Measurements from ENCODE around the gene MPP1. TPM values are rescaled to one million over a fixed set of nuclear protein-coding genes. Genes with fewer than 3 reads are reported as not detected.

MPP1 gene
- total RNA-seq, 6 donors from 2014 or later: 34.2 to 88.0 (median 52.4) TPM

GRCh38 chrX:154795016-154795415 is 10.3 kb downstream of the MPP1 start:
- DNase-seq (no peak), ATAC-seq (ENCODE audit: low FRiP score in 2 of 2) (no peak)
- no peaks in the 10 kb centered on the region for H3K36me3 ChIP-seq
- H3K4me1 ChIP-seq: peaks cover 7 to 13% (median 8%) of the 10 kb centered on the region in 4 donors
- no peaks in the 10 kb centered on the region for H3K27me3 ChIP-seq
- TF ChIP-seq CTCF (IDR thresholded peaks at IDR 0.05) (no peak), POLR2AphosphoS5 (IDR thresholded peaks at IDR 0.05) (no peak)
- peak overlapping the region in 2 of 4 donors; percentile 35 to 38 for H3K27ac ChIP-seq
- no peak overlapping the region for H3K4me3 ChIP-seq
- H3K9me3 ChIP-seq: no peaks in the 10 kb centered on the region
- 55 to 73% methylated on average over 2 of the region's 2 CpGs for WGBS, 2 donors

- Histone ChIP-seq H3K4me1 (no peaks in the 10 kb centered on the region), H3K27ac (no peak overlapping the region)
- ATAC-seq (ENCODE audit: low FRiP score in 2 of 2): no peak
Observed at GRCh38 chrX:154793084-154793795, 12.0 kb downstream of the MPP1 start.

GRCh38 chrX:154791939-154792338 is 13.3 kb downstream of the MPP1 start:
- no peaks in the 10 kb centered on the region for H3K4me1 ChIP-seq
- 86 to 95% methylated on average over 8 of the region's 8 CpGs for WGBS, 2 donors
- DNase-seq: no peak
- no peak for ATAC-seq (ENCODE audit: low FRiP score in 2 of 2)
- no peak for TF ChIP-seq POLR2AphosphoS5 (IDR thresholded peaks at IDR 0.05)
- TF ChIP-seq CTCF (IDR thresholded peaks at IDR 0.05): no peak
- TF ChIP-seq POLR2A (IDR thresholded peaks at IDR 0.05): no peak
- no peak for TF ChIP-seq EP300 (IDR thresholded peaks at IDR 0.05)
- no peak overlapping the region for H3K27ac ChIP-seq
- no peaks in the 10 kb centered on the region for H3K27me3 ChIP-seq
- H3K9me3 ChIP-seq: no peaks in the 10 kb centered on the region
- H3K36me3 ChIP-seq: no peaks in the 10 kb centered on the region
- no peak overlapping the region for H3K4me3 ChIP-seq

More at GRCh38 chrX:154793084-154793795, 12.0 kb downstream of the MPP1 start:
- DNase-seq: no peak
- H3K27me3 ChIP-seq: no peaks in the 10 kb centered on the region
- no peaks in the 10 kb centered on the region for H3K36me3 ChIP-seq
- no peaks in the 10 kb centered on the region for H3K9me3 ChIP-seq
- WGBS, 2 donors: 74 to 75% methylated on average over 7 of the region's 7 CpGs
- TF ChIP-seq POLR2AphosphoS5 (IDR thresholded peaks at IDR 0.05) (no peak), CTCF (IDR thresholded peaks at IDR 0.05) (no peak), EP300 (IDR thresholded peaks at IDR 0.05) (no peak), POLR2A (IDR thresholded peaks at IDR 0.05) (no peak)
- H3K4me3 ChIP-seq: no peak overlapping the region

- Histone ChIP-seq H3K4me3 (no peak overlapping the region), H3K36me3 (no peaks in the 10 kb centered on the region), H3K9me3 (no peaks in the 10 kb centered on the region), H3K27me3 (no peaks in the 10 kb centered on the region), H3K27ac (no peak overlapping the region), H3K4me1 (no peaks in the 10 kb centered on the region)
- 69 to 98% methylated on average over 4 of the region's 4 CpGs for WGBS, 2 donors
- DNase-seq (no peak), ATAC-seq (ENCODE audit: low FRiP score in 2 of 2) (no peak)
- TF ChIP-seq EP300 (IDR thresholded peaks at IDR 0.05): no peak
- no peak for TF ChIP-seq CTCF (IDR thresholded peaks at IDR 0.05)
- no peak for TF ChIP-seq POLR2AphosphoS5 (IDR thresholded peaks at IDR 0.05)
- TF ChIP-seq POLR2A (IDR thresholded peaks at IDR 0.05): no peak
Observed at GRCh38 chrX:154791467-154791866, 13.8 kb downstream of the MPP1 start.

GRCh38 chrX:154785716-154786115 is 19.6 kb downstream of the MPP1 start:
- no peaks in the 10 kb centered on the region for H3K27me3 ChIP-seq
- WGBS, 2 donors: 62 to 75% methylated on average over 2 to 6 of the region's 6 CpGs
- no peak for ATAC-seq (ENCODE audit: low FRiP score in 2 of 2)
- no peak for TF ChIP-seq POLR2A (IDR thresholded peaks at IDR 0.05)
- no peak for TF ChIP-seq POLR2AphosphoS5 (IDR thresholded peaks at IDR 0.05)
- TF ChIP-seq CTCF (IDR thresholded peaks at IDR 0.05): no peak
- no peak for TF ChIP-seq EP300 (IDR thresholded peaks at IDR 0.05)
- H3K9me3 ChIP-seq: no peaks in the 10 kb centered on the region
- no peak overlapping the region for H3K4me3 ChIP-seq
- no peak overlapping the region for H3K27ac ChIP-seq
- H3K36me3 ChIP-seq: peaks cover 0 to 3% (median 0%) of the 10 kb centered on the region in 4 donors
- DNase-seq: no peak
- no peaks in the 10 kb centered on the region for H3K4me1 ChIP-seq

Measured in upper lobe of left lung (tissue), 6 donors.